HuH-7 (cell line): ENCODE data around the gene TMOD1.
"Not testable (repeated sequence)": the region's sequence is repeated elsewhere in the genome, so short reads cannot be mapped to it uniquely, and the experiment has no call there.

Experiments used
- DNase-seq: peaks from one replicate; pipeline ENCODE4 v3.0.0; 2011; ENCODE audit warnings: low spot score

TMOD1 gene

GRCh38 chr9:97598461-97599288 lies 97.2 kb downstream of the TMOD1 start:
- peak; percentile 72 for DNase-seq

- no peak for DNase-seq
Measured at GRCh38 chr9:97599314-97599846, 97.9 kb downstream of the TMOD1 start.

- DNase-seq, result no peak
Measured at GRCh38 chr9:97600531-97601227, 99.2 kb downstream of the TMOD1 start.

GRCh38 chr9:97601228-97601898 lies 99.9 kb downstream of the TMOD1 start:
- no peak for DNase-seq

- DNase-seq, result no peak
Measured at GRCh38 chr9:97602430-97602829, 101.0 kb downstream of the TMOD1 start.

- no peak for DNase-seq
Measured at GRCh38 chr9:97604901-97605645, 103.6 kb downstream of the TMOD1 start.

- peak; percentile 52 for DNase-seq
Measured at GRCh38 chr9:97615439-97616072, 114.1 kb downstream of the TMOD1 start.

- DNase-seq, result no peak
Measured at GRCh38 chr9:97617939-97618416, 116.5 kb downstream of the TMOD1 start.

- DNase-seq, result not testable (repeated sequence)
Measured at GRCh38 chr9:97620063-97620462, 118.6 kb downstream of the TMOD1 start.

- not testable (repeated sequence) for DNase-seq
Measured at GRCh38 chr9:97622483-97622882, 121.0 kb downstream of the TMOD1 start.

GRCh38 chr9:97623946-97624345 lies 122.5 kb downstream of the TMOD1 start:
- no peak for DNase-seq

- no peak for DNase-seq
Measured at GRCh38 chr9:97625620-97626019, 124.2 kb downstream of the TMOD1 start.

- DNase-seq, result no peak
Measured at GRCh38 chr9:97627624-97628023, 126.2 kb downstream of the TMOD1 start.

- DNase-seq, result no peak
Measured at GRCh38 chr9:97628668-97629067, 127.2 kb downstream of the TMOD1 start.

- no peak for DNase-seq
Measured at GRCh38 chr9:97629156-97629555, 127.7 kb downstream of the TMOD1 start.

GRCh38 chr9:97630591-97630990 lies 129.1 kb downstream of the TMOD1 start:
- DNase-seq, result no peak

- peak; percentile 23 for DNase-seq
Measured at GRCh38 chr9:97632248-97632984, 130.9 kb downstream of the TMOD1 start.

GRCh38 chr9:97632985-97633858 lies 131.8 kb downstream of the TMOD1 start, which contains the start of the genes NCBP1 and TSTD2:
Gene NCBP1 (plus strand): TSS chr9:97633821. CDS start chr9:97633882, 61 bp downstream.
Gene TSTD2 (minus strand): TSS chr9:97633368. CDS start chr9:97627562, 5,806 bp downstream.
- peak; percentile 87 for DNase-seq

- no peak for DNase-seq
Measured at GRCh38 chr9:97633859-97634490, 132.5 kb downstream of the TMOD1 start.
